GM19468 (cell line): ENCODE data around the gene BORCS8.
"Not testable (repeated sequence)": the region's sequence is repeated elsewhere in the genome, so short reads cannot be mapped to it uniquely, and the experiment has no call there.

ENCODE experiments used
- ATAC-seq: cut with Tn5 transposase; IDR thresholded peaks from one replicate; pipeline ENCODE4 v1.9.1; 2021; ENCODE audit warnings: mild to moderate bottlenecking, moderate library complexity, moderate number of reproducible peaks; ENCODE audit not compliant: unreplicated experiment; ENCODE audit errors: extremely low read depth

The BORCS8 gene

DNA sequence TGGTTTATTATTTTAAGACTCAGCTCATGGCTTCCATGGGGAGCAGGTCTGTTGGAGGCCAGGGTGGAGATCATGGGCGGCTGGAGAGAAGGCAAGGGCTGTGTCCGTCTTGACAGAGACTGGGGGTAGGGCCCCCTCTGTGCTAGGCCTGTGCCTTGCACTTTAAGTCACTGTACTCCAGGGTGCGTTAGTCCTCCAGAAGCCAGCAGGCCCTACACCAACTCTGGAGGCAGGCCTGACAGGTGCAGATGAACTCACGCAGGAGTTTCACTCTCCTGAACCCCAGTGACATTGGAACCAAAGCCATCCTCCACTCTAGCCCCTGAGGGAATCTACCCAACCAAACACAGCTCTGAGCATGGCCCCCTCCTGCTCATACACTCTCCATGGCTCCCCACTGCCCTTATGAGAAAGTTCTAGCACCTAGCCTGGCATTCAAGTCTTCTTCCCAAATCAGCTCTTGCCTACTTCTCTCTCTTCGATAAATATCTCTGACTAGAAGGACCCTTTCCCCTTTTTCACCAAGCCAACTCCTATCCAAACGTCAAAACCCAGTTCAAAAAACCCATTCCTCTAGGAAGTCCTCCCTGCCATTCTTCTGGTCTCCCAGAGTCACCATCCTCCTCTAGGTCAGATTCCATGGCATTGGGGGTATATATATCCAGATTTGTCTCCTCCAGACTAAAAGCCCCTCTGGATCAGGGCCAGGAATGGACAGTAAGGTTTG lies 37.0 kb downstream of the BORCS8 start:
- no peak for ATAC-seq

DNA sequence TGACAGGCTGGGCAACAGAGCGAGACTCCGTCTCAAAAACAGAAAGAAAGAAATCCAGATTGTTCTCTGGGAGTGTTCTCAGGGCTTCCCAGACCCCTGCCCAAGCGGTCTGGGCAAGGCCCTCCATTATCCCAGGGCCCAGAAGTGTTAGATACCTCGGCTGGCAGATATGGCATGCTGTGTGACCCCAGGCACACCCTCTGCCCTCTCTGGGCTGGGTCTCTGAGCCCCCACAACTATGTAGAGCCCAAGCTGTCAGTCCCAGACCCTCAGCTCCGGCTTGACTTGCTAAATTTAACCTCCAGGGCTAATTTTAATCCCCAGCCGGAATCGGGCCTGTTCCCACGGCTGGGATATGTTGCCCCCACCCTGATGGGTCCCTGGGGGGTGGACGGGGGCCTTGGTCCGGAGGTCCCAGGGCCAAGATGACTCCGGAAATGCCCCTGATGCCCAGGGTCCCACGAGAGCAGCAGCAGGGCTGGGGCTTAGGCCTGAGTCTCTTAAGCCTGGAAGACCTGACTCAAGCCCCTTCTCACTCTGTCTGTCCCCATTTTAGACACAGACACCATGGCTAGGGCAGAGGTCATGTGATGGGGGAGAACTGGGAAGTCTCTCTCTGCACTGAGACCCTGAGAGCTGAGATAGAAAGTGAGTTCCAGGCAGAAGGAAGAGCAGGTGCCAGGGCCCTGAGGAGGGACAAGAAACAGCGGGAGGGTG lies 39.1 kb downstream of the BORCS8 start:
- ATAC-seq: no peak

DNA sequence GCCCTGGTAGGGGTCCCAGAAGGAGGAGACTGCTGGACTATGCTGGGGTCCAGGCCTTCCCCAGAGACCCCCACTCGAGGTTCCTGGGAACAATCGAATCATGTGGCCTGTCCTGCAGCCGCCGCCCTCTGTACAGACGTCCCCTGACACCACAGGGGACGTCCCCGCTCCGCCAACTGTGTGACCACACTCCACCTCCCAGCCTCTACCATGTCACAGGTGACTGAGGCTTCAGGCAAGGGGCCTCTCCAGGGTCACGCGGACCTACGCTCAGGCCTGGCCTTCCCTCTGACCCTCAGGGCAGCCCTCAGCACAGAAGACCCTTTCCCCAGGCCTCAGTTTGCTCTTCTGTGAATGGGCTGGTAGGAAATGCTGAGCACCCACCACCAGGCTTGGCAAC lies 40.5 kb downstream of the BORCS8 start:
- ATAC-seq: no peak

DNA sequence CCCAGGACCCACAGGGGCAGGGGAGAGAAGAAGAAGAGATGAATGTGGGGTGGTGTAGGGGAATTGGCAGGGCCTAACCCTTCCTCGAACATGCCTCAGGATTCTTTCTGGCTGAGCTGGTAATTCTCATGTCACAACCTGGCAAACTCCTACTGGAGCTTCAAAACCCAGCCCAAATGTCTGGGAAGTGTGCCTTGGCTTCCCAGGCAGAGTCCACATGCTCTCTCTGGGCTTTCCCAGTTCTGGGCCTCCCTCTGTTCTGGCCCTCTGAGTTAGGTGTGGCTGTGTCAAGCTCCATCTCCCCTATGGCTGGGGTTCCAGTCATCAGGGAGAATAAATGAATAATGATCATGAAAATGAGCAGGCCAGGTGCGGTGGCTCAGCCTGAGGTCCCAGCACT lies 42.5 kb downstream of the BORCS8 start:
- ATAC-seq: no peak

GRCh38 chr19:19148504-19148903 lies 43.4 kb downstream of the BORCS8 start:
- ATAC-seq: not testable (repeated sequence)

GRCh38 chr19:19147344-19147743 lies 44.6 kb downstream of the BORCS8 start:
- ATAC-seq: no peak

DNA sequence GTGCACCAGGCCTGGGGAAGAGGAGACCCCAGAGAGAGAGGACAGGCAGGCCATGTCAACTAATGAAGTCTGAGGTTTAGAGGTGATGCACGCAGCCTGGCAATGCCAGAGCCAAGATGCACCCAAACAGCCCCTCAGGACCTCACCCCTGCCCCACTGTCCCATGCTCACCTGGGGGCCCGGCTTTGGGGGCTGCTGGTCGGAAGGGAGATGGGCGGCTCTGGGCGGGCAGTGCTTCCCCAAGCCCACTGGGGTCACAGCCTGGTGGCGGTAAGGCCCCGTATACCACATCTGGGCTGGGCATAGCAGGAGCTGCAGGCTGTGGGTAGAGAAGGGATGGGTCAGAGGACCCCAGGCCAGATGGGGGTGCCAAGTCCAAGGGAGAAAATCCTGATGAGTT lies 45.1 kb downstream of the BORCS8 start:
- no peak for ATAC-seq

DNA sequence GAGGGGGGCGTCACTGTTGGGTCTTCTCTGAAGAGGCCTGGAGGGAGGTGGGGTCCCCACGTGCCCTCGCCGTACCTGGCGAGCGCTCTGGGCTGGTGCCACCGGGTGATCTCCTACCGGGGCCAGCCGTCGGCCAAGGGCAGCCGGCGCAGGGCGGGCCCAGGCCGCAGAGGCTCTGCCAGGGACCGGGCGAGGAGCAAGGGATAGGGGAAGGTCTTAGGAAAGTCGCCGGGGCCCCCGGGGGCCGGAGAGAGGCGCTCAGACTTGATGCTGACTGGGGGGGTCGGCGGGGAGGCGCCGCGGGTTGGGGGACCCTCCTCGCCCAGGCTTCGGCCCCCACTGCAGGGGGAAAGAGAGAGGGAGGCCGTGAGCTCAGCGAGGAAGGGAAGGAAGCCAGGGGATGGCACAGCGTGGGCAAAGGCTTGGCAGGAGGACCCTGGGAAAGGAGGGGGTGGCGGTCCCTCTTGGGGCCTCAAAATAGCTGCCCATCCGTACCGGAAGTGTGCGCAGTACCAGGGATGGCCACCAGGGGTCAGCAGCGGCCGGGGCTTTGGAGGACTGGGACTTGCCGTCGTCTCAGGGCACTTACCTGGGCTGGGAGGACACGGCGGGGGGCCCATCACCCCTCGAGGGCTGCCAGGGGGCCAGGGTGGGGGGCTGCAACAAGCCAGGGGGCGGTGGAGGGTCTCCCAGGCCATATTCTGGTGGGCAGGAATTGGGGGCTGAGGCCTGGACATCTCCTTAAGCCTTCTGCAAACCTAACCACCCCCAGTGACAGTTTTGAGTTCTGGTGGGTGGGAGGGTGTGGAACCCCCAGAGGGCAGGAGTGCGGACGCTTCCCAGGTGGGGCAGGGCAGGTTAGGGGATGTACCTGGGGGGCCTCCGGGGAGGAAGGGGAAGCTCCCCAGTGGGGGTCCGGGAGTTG lies 46.0 kb downstream of the BORCS8 start:
- no peak for ATAC-seq

DNA sequence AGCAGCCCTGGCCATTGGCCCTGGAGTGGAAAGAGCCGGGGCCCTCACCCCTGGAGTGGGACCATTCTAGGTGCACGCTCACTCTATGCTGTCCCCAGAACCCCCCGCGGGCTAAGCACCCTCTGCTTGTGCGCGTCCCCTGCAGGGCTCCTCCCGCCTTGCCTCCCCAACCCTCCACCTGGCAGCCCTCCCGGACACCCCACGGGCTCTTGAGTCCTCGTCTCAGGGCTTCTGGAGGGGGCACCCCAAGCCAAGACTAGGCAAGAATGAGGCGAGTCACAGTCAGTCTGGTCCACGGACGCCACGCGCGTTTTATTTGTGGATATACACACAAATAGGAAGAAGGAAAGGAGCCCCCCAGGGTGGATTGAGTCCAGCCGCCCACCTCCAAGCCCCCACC lies 46.7 kb downstream of the BORCS8 start:
- ATAC-seq: no peak

DNA sequence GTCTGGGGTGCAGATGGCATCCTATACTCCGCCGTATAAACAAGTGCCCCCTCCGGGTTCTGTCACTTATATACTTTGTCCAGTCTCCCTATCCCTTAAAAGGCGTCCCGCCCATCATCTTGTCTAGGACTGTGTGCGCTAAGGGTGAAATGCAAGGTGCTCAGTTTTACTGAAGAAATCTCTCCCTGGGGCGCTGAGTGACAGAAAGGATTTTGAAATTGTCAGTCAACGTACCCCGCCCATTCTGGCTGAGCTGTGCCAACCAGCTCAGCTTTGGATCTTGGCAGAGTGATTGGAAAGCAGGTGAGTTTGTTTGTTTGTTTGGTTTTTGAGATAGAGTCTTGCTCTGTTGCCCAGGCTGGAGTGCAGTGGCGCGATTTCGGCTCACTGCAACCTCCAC lies 49.6 kb downstream of the BORCS8 start:
- no peak for ATAC-seq

- ATAC-seq: no peak
Measured at GRCh38 chr19:19140476-19140875, 51.5 kb downstream of the BORCS8 start.

- no peak for ATAC-seq
Measured at GRCh38 chr19:19139876-19140229, 52.1 kb downstream of the BORCS8 start.

GRCh38 chr19:19138109-19138981 lies 53.6 kb downstream of the BORCS8 start, which contains the start of gene TMEM161A:
Gene TMEM161A (minus strand): TSS chr19:19138478. CDS start chr19:19138428, 50 bp downstream.
- peak; percentile 89 for ATAC-seq

DNA sequence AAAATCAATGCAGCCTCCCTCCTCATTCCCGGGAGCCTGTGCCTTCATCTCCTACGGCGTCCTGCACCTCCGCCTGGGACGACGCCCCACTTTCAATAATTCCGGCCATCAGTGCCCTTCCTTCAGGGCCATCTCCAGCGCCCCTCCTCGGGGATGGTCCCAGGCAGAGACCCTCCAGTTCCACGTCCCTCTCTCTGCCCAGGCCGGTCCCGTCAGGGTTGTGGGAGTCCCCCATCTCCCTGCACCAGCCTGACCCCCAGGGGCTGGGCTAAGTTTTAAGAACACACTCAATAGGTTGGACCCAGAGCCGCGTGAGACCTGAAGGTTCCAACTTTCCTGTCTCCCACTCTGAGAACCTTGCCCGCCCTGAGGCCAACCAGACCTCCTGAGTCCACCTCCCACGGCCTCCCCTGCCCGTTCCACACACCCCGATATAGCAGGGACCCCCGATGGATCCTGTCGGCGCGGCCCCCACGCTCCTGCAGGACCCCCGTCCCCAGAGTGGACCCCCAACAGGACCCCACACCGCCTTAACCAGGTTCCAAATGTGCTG lies 54.3 kb downstream of the BORCS8 start:
- ATAC-seq: no peak

GRCh38 chr19:19135713-19136112 lies 56.2 kb downstream of the BORCS8 start:
- ATAC-seq: not testable (repeated sequence)

GRCh38 chr19:19134687-19135158 lies 57.2 kb downstream of the BORCS8 start:
- no peak for ATAC-seq

GRCh38 chr19:19133985-19134384 lies 58.0 kb downstream of the BORCS8 start:
- ATAC-seq: no peak

DNA sequence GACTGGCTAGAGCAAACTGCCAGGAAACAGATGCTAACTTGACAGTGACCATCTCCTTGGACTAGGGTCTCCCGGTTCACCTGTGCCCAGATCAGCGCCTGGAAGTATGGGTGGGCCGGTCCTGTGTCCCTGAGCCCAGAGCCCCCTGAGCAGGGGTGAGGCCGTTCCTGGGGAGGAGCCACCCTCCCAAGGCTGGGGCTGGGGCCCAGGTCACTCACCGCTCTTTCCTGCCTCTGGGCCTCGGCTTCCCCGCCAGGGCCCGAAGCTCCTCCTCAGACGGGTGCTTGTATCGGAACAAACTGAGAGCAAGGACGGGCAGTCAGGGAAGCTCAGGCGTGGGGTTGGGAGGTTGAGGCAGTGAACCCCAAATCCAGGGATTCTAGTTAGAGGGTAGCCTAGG lies 59.0 kb downstream of the BORCS8 start:
- no peak for ATAC-seq

- ATAC-seq: no peak
Measured at GRCh38 chr19:19131989-19132388, 60.0 kb downstream of the BORCS8 start.
